A549 (cell line): ENCODE data around the gene NAT8. TPM values are rescaled to one million over a fixed set of nuclear protein-coding genes. Genes with fewer than 3 reads are reported as not detected.
"Not testable (repeated sequence)": the region's sequence is repeated elsewhere in the genome, so short reads cannot be mapped to it uniquely, and the experiment has no call there.

Experiments used
- ATAC-seq, 2 experiments: fragments of 200-7000 bp in 1 of 2; fragments of >200 bp in 1 of 2; cut with Nextera tagmentation in 1 of 2; cut with Tn5 transposase in 1 of 2; 3 replicates each; pipeline versions ENCODE4 v1.8.0 to v1.9.1; 2018 to 2020; ENCODE audit warnings: mild to moderate bottlenecking in 1 of 2, moderate library complexity in 1 of 2
- CTCF ChIA-PET: fragments of 300-600 bp; sonication (Branson Sonifier 250); formaldehyde crosslinking; extraction: SDS; loops from one replicate; lab custom pipeline; 2021; ENCODE audit warnings: antibody characterized with exemption, inconsistent platforms; lab: Yijun Ruan, JAX
- POLR2A ChIA-PET: fragments of 350-600 bp; formaldehyde crosslinking; extraction: SDS; loops from one replicate; lab custom pipeline; 2021; ENCODE audit warnings: antibody characterized with exemption, inconsistent platforms; lab: Yijun Ruan, JAX
- DNase-seq, 2 experiments: peaks; one replicate each; pipeline versions ENCODE4 v3.0.0 to v3.0.0-alpha.2; 2011 to 2016; ENCODE audit warnings: low read depth in 1 of 2, low spot score in 1 of 2
- FAIRE-seq: peaks from 2 replicates; lab custom pipeline; 2011; peaks lifted over from hg19 to GRCh38; lab: Jason Lieb, UNC
- H3K27ac ChIP-seq, 2 experiments: fragments of >200 bp; sonication (Bioruptor Twin); formaldehyde crosslinking; 3 replicates each; pipeline ENCODE4 v1.5.1; 2016 to 2017
- H3K4me1 ChIP-seq: fragments of >200 bp; sonication (Bioruptor Twin); formaldehyde crosslinking; 3 replicates; pipeline ENCODE4 v1.6.1; 2016
- H3K4me2 ChIP-seq: fragments of >200 bp; sonication (Bioruptor Twin); formaldehyde crosslinking; 3 replicates; pipeline ENCODE4 v1.6.1; 2016
- H3K4me3 ChIP-seq: fragments of >200 bp; sonication (Bioruptor Twin); formaldehyde crosslinking; 3 replicates; pipeline ENCODE4 v1.5.1; 2016
- H3K9me3 ChIP-seq: fragments of >200 bp; sonication (Bioruptor Twin); formaldehyde crosslinking; 3 replicates; pipeline ENCODE4 v1.6.1; 2016
- CHD4 ChIP-seq: fragments of 200-600 bp; sonication (generic); IDR thresholded peaks from 2 replicates; pipeline ENCODE4 v1.6.1; 2016; ENCODE audit warnings: antibody characterized with exemption, mild to moderate bottlenecking, borderline replicate concordance
- CTCF ChIP-seq: fragments of >200 bp; sonication (Bioruptor Twin); formaldehyde crosslinking; IDR thresholded peaks from 3 replicates; pipeline ENCODE4 v1.5.1; 2016
- ESRRA ChIP-seq: fragments of 150-350 bp; IDR thresholded peaks from 2 replicates; pipeline ENCODE4 v1.6.1; 2014; ENCODE audit warnings: mild to moderate bottlenecking, low read length, borderline replicate concordance
- FOSL2 ChIP-seq, 2 experiments: fragments of 450-650 bp in 1 of 2; fragments of >200 bp in 1 of 2; sonication (Bioruptor Twin) in 1 of 2; formaldehyde crosslinking; IDR thresholded peaks; 2 replicates each; pipeline versions ENCODE4 v1.5.0 to v1.6.1; 2016 to 2020; ENCODE audit warnings: mild to moderate bottlenecking in 1 of 2, moderate library complexity in 1 of 2
- JUN ChIP-seq, 2 experiments: fragments of >200 bp; sonication (Bioruptor Twin); formaldehyde crosslinking; IDR thresholded peaks; 2 replicates in 1 of 2; 3 replicates in 1 of 2; pipeline ENCODE4 v1.6.1; 2016 to 2017
- KDM5A ChIP-seq: fragments of 200-600 bp; sonication (generic); IDR thresholded peaks from 2 replicates; pipeline ENCODE4 v1.6.1; 2016; ENCODE audit warnings: antibody characterized with exemption, mild to moderate bottlenecking
- MYC ChIP-seq: IDR thresholded peaks from 2 replicates; pipeline ENCODE4 v1.6.1; 2012; ENCODE audit warnings: mild to moderate bottlenecking, inconsistent platforms, low read length, improper control_type of control experiment, borderline replicate concordance
- POLR2AphosphoS2 ChIP-seq: conservative IDR thresholded peaks from 2 replicates; pipeline ENCODE4 v1.6.1; 2012; ENCODE audit warnings: low read length, improper control_type of control experiment, inconsistent platforms
- RAD21 ChIP-seq, 2 experiments: fragments of >200 bp in 1 of 2; sonication (Bioruptor Twin) in 1 of 2; formaldehyde crosslinking in 1 of 2; IDR thresholded peaks in 1 of 2; conservative IDR thresholded peaks in 1 of 2; 2 replicates in 1 of 2; 3 replicates in 1 of 2; pipeline ENCODE4 v1.6.1; 2012 to 2018; ENCODE audit warnings: inconsistent platforms in 1 of 2
- RCOR1 ChIP-seq: fragments of 150-350 bp; IDR thresholded peaks from 2 replicates; pipeline ENCODE4 v1.6.1; 2014; ENCODE audit warnings: antibody characterized with exemption, low read length, low read depth
- RFX5 ChIP-seq: fragments of 450-650 bp; IDR thresholded peaks from 2 replicates; pipeline ENCODE4 v1.7.1; 2014; ENCODE audit warnings: antibody characterized with exemption, mild to moderate bottlenecking, moderate library complexity
- SMC3 ChIP-seq: fragments of >200 bp; sonication (Bioruptor Twin); formaldehyde crosslinking; IDR thresholded peaks from 3 replicates; pipeline ENCODE4 v1.6.1; 2018; ENCODE audit warnings: inconsistent platforms
- TFCP2L1 ChIP-seq: fragments of 250-450 bp; sonication (Bioruptor Pico); IDR thresholded peaks from 2 replicates; pipeline ENCODE4 v1.5.0; 2021; ENCODE audit warnings: mild to moderate bottlenecking
- ZFP36 ChIP-seq: fragments of 450-650 bp; IDR thresholded peaks from 2 replicates; pipeline ENCODE4 v1.6.1; 2014; ENCODE audit warnings: borderline replicate concordance; ENCODE audit not compliant: partially characterized antibody
- WGBS: methylation state at CpG from one replicate; pipeline ENCODE4 v1.1.6; 2017; ENCODE audit errors: missing lambda C conversion rate; 5-methylcytosine and 5-hydroxymethylcytosine counted together
- polyA plus RNA-seq, 4 experiments: library from polyadenylated mRNA; depleted of rRNA in 3 of 4; stranded (reverse); fragments of >200 nt; fragmentation: RNase III in 1 of 4; extraction: RNeasy Plus Mini Kit Qiagen cat#74134 plus additional on column Dnase treatment in 1 of 4; gene quantifications; 2 replicates in 3 of 4; 3 replicates in 1 of 4; pipeline ENCODE4 v1.2.3, GENCODE V29; 2011 to 2017

Gene NAT8
- polyA plus RNA-seq, 2 of the 4 experiments (the other 2 are of a cell fraction): not detected

GRCh38 chr2:73640511-73640911 lies 1.7 kb downstream of the NAT8 start:
- POLR2A ChIA-PET: no interaction called here
- no peak for ATAC-seq
- CTCF ChIA-PET: interaction anchor here (1.0 to 1.2 kb wide), 3 partner anchors 11 to 28 kb away, joined by 3 to 4 read pairs (median 3); no protein-coding TSS in a partner anchor

GRCh38 chr2:73638429-73638828 lies 3.8 kb downstream of the NAT8 start:
- TF ChIP-seq TFCP2L1 (CRISPR knock-in tag) (no peak), KDM5A (no peak), CTCF (no peak), CHD4 (no peak), ZFP36 (peak; percentile 82), ESRRA (no peak), RCOR1 (no peak)
- TF ChIP-seq, all 56 proteins: peak for 1

More at GRCh38 chr2:73640511-73640911, 1.7 kb downstream of the NAT8 start:
- peaks cover 16% of the 10 kb centered on the region for H3K9me3 ChIP-seq
- FAIRE-seq: no peak
- WGBS: 6% methylated on average over 1 of the region's 1 CpG
- TF ChIP-seq MYC: no peak
- no peak for TF ChIP-seq SMC3
- TF ChIP-seq FOSL2 (IDR thresholded peaks at IDR 0.05): no peak
- TF ChIP-seq FOSL2 (CRISPR knock-in tag; IDR thresholded peaks at IDR 0.05): no peak
- TF ChIP-seq TFCP2L1 (CRISPR knock-in tag): no peak
- TF ChIP-seq JUN (IDR thresholded peaks at IDR 0.05): no peak
- no peak for TF ChIP-seq RFX5
- no peak for TF ChIP-seq POLR2AphosphoS2
- TF ChIP-seq, all 56 proteins: peak for 0
- peaks cover 14% of the 10 kb centered on the region; the same call in 2 of the 3 replicates for H3K4me1 ChIP-seq
- no peak overlapping the region for H3K27ac ChIP-seq
- H3K4me2 ChIP-seq: no peak overlapping the region
- no peak overlapping the region for H3K4me3 ChIP-seq
- no peak for DNase-seq

GRCh38 chr2:73636977-73637376 lies 5.2 kb downstream of the NAT8 start:
- H3K27ac ChIP-seq, H3K4me2 ChIP-seq, H3K4me1 ChIP-seq, ATAC-seq, FAIRE-seq, DNase-seq, CTCF ChIA-PET, H3K4me3 ChIP-seq, POLR2A ChIA-PET: not testable (repeated sequence)
- H3K9me3 ChIP-seq: peaks cover 16% of the 10 kb centered on the region

More at GRCh38 chr2:73638429-73638828, 3.8 kb downstream of the NAT8 start:
- no peak for DNase-seq
- Histone ChIP-seq H3K4me2 (no peak overlapping the region), H3K9me3 (peaks cover 16% of the 10 kb centered on the region), H3K4me1 (peaks cover 14% of the 10 kb centered on the region; the same call in 2 of the 3 replicates), H3K4me3 (no peak overlapping the region), H3K27ac (no peak overlapping the region)
- no peak for FAIRE-seq
- 36% methylated on average over 1 of the region's 1 CpG for WGBS
- ChIA-PET CTCF (no interaction called here), POLR2A (no interaction called here)
- ATAC-seq: no peak

- FAIRE-seq (peak; percentile 89), DNase-seq (peak in 1 of 2 experiments; percentile 31)
- WGBS: 31% methylated on average over 2 of the region's 2 CpGs
- not testable (repeated sequence) for H3K4me3 ChIP-seq, H3K9me3 ChIP-seq
- peak; percentile 68 for TF ChIP-seq CTCF
- TF ChIP-seq SMC3: peak; percentile 48; the same call in 2 of the 3 replicates
- TF ChIP-seq RAD21 (conservative IDR thresholded peaks at IDR 0.05 in 1 of 2, IDR thresholded peaks at IDR 0.05 in 1 of 2): peak; percentile 21 to 38; a peak in 2 of 5 replicates
- TF ChIP-seq, all 56 proteins: peak for 3; not testable (repeated sequence) for 53
- POLR2A ChIA-PET, H3K27ac ChIP-seq, H3K4me2 ChIP-seq, H3K4me1 ChIP-seq: not testable (repeated sequence)
- ATAC-seq: peak; percentile 94 to 98
- CTCF ChIA-PET: interaction anchor here (1.0 to 1.2 kb wide), 4 partner anchors 11 to 87 kb away, joined by 3 to 4 read pairs (median 3); no protein-coding TSS in a partner anchor
Measured at GRCh38 chr2:73630662-73631266, 11.5 kb downstream of the NAT8 start.

- H3K4me1 ChIP-seq, ATAC-seq, DNase-seq, H3K4me3 ChIP-seq, FAIRE-seq, H3K27ac ChIP-seq, CTCF ChIA-PET, H3K4me2 ChIP-seq, H3K9me3 ChIP-seq, POLR2A ChIA-PET: not testable (repeated sequence)
- 35% methylated on average over 2 of the region's 2 CpGs for WGBS
Measured at GRCh38 chr2:73628493-73628892, 13.7 kb downstream of the NAT8 start.

- WGBS: 32% methylated on average over 5 of the region's 5 CpGs
- POLR2A ChIA-PET, ATAC-seq, CTCF ChIA-PET, FAIRE-seq, H3K4me3 ChIP-seq, DNase-seq, H3K4me2 ChIP-seq, H3K9me3 ChIP-seq, H3K4me1 ChIP-seq, H3K27ac ChIP-seq: not testable (repeated sequence)
Measured at GRCh38 chr2:73626237-73626636, 16.0 kb downstream of the NAT8 start.

- POLR2A ChIA-PET, FAIRE-seq: not testable (repeated sequence)
- peak; percentile 82 to 89 for ATAC-seq
Measured at GRCh38 chr2:73624625-73625024, 17.6 kb downstream of the NAT8 start.

More at GRCh38 chr2:73624625-73625024, 17.6 kb downstream of the NAT8 start:
- H3K4me3 ChIP-seq, CTCF ChIA-PET, H3K4me2 ChIP-seq, DNase-seq, H3K9me3 ChIP-seq, H3K27ac ChIP-seq, H3K4me1 ChIP-seq: not testable (repeated sequence)
- 45% methylated on average over 9 of the region's 9 CpGs for WGBS
